HepG2 (cell line): ENCODE measurements around the gene C10orf71. TPM values are rescaled to one million over a fixed set of nuclear protein-coding genes. Genes with fewer than 3 reads are reported as not detected.
A peak's percentile ranks its signal among the peaks of the same experiment; 100 is the strongest.

ENCODE experiments used
- ATAC-seq: fragments of 200-7000 bp; cut with Tn5 transposase; 3 replicates; pipeline ENCODE4 v1.9.1; 2020; ENCODE audit warnings: mild to moderate bottlenecking, moderate library complexity
- BruUV-seq: library from RNA; stranded (reverse); fragments of 400-500 nt; replicated peaks from 2 replicates; lab custom pipeline; 2021; lab: Mats Ljungman, UMichigan
- CTCF ChIA-PET: fragments of 300-600 bp; formaldehyde crosslinking; extraction: SDS; loops from one replicate; lab custom pipeline; 2021; ENCODE audit warnings: low total read pairs, inconsistent platforms, low intra/inter-chr PET ratio; lab: Yijun Ruan, JAX
- POLR2A ChIA-PET: fragments of 350-600 bp; sonication (Branson Sonifier 250); formaldehyde crosslinking; loops from one replicate; lab custom pipeline; 2020; ENCODE audit warnings: antibody characterized with exemption, inconsistent platforms; lab: Yijun Ruan, JAX
- DNase-seq: peaks from one replicate; pipeline ENCODE4 v3.0.0-alpha.2; 2015; ENCODE audit warnings: low spot score
- FAIRE-seq: peaks from 3 replicates; lab custom pipeline; 2011; peaks lifted over from hg19 to GRCh38; lab: Jason Lieb, UNC
- H2AFZ ChIP-seq: one replicate; pipeline ENCODE4 v1.6.1; 2011; ENCODE audit warnings: low read length, inconsistent platforms
- H3K27ac ChIP-seq: fragments of 300-600 bp; 3 replicates; pipeline ENCODE4 v1.8.0; 2011; ENCODE audit warnings: mixed run types, mild to moderate bottlenecking, mixed read lengths, low read length, inconsistent platforms; ENCODE audit not compliant: insufficient read depth; ENCODE audit errors: extremely low read length
- H3K27me3 ChIP-seq, 2 experiments: fragments of 200-600 bp in 1 of 2; 2 replicates in 1 of 2; 3 replicates in 1 of 2; pipeline versions ENCODE4 v1.6.0 to v1.8.0; 2011; ENCODE audit warnings: low read length in 2 of 2, mild to moderate bottlenecking in 2 of 2, moderate library complexity in 2 of 2, inconsistent platforms in 1 of 2; ENCODE audit not compliant: insufficient read depth in 2 of 2, control insufficient read depth in 1 of 2
- H3K36me3 ChIP-seq, 2 experiments: fragments of 200-600 bp in 1 of 2; replicated peaks in 1 of 2; 2 replicates in 1 of 2; 3 replicates in 1 of 2; pipeline versions ENCODE4 v1.5.1 to v1.8.0; 2011; ENCODE audit warnings: low read length in 2 of 2, inconsistent platforms in 1 of 2; ENCODE audit not compliant: insufficient read depth in 2 of 2, control insufficient read depth in 1 of 2
- H3K4me1 ChIP-seq: 2 replicates; pipeline ENCODE4 v1.5.1; 2012; ENCODE audit warnings: low read length, inconsistent platforms; ENCODE audit not compliant: insufficient read depth
- H3K4me2 ChIP-seq: 2 replicates; pipeline ENCODE4 v1.6.0; 2011; ENCODE audit warnings: low read depth, low read length, inconsistent platforms
- H3K4me3 ChIP-seq, 3 experiments: fragments of 200-600 bp in 1 of 3; sonication (generic), shearing (Covaris generic) in 1 of 3; replicated peaks in 1 of 3; 2 replicates each; pipeline ENCODE4 v1.5.1; 2011 to 2016; ENCODE audit warnings: low read length in 3 of 3, inconsistent platforms in 2 of 3, low read depth in 2 of 3, mild to moderate bottlenecking in 2 of 3, control low read depth in 1 of 3, mixed read lengths in 1 of 3; ENCODE audit not compliant: insufficient read depth in 1 of 3
- H3K79me2 ChIP-seq: one replicate; pipeline ENCODE4 v1.6.1; 2011; ENCODE audit warnings: low read length, inconsistent platforms; ENCODE audit not compliant: insufficient read depth
- H3K9ac ChIP-seq: 2 replicates; pipeline ENCODE4 v1.6.0; 2011; ENCODE audit warnings: mild to moderate bottlenecking, low read depth, low read length, inconsistent platforms; ENCODE audit not compliant: insufficient read depth
- H3K9me3 ChIP-seq: 2 replicates; pipeline ENCODE4 v1.5.1; 2012; ENCODE audit warnings: mild to moderate bottlenecking, low read length
- H4K20me1 ChIP-seq: 2 replicates; pipeline ENCODE4 v1.6.0; 2011; ENCODE audit warnings: inconsistent platforms, mild to moderate bottlenecking, low read length, moderate library complexity; ENCODE audit not compliant: insufficient read depth
- CREB1 ChIP-seq, 2 experiments: fragments of 450-650 bp in 1 of 2; IDR thresholded peaks; 2 replicates each; pipeline ENCODE4 v1.6.1; 2016 to 2017; ENCODE audit warnings: control low read depth in 1 of 2, mild to moderate bottlenecking in 1 of 2, missing compliant biosample characterization in 1 of 2, missing genetic modification characterization in 1 of 2
- NFIB ChIP-seq: sonication (generic); formaldehyde crosslinking; IDR thresholded peaks from 2 replicates; pipeline ENCODE4 v1.9.0; 2021; ENCODE audit warnings: missing genetic modification reagents, mild to moderate bottlenecking, borderline replicate concordance
- TFAP4 ChIP-seq: sonication (generic); IDR thresholded peaks from 2 replicates; pipeline ENCODE4 v1.6.1; 2016; ENCODE audit warnings: low read depth, borderline replicate concordance
- ZFP82 ChIP-seq: sonication (generic); formaldehyde crosslinking; IDR thresholded peaks from 2 replicates; pipeline ENCODE4 v1.5.1; 2020; ENCODE audit warnings: mild to moderate bottlenecking, missing genetic modification reagents, borderline replicate concordance
- ZNF143 ChIP-seq: sonication (generic); formaldehyde crosslinking; IDR thresholded peaks from 2 replicates; pipeline ENCODE4 v1.4.0; 2020; ENCODE audit warnings: missing genetic modification reagents
- ZNF256 ChIP-seq: sonication (generic); formaldehyde crosslinking; conservative IDR thresholded peaks from 2 replicates; pipeline ENCODE4 v1.4.0; 2020; ENCODE audit warnings: missing genetic modification reagents
- ZNF282 ChIP-seq: fragments of 450-650 bp; IDR thresholded peaks from 2 replicates; pipeline ENCODE4 v1.6.1; 2018; ENCODE audit not compliant: partially characterized antibody
- ZNF605 ChIP-seq: sonication (generic); formaldehyde crosslinking; IDR thresholded peaks from 2 replicates; pipeline ENCODE4 v1.8.0; 2022; ENCODE audit warnings: mild to moderate bottlenecking, missing genetic modification reagents
- WGBS: methylation state at CpG from one replicate; pipeline ENCODE4 v1.1.6; 2017; ENCODE audit warnings: low lambda C conversion rate; 5-methylcytosine and 5-hydroxymethylcytosine counted together
- in situ Hi-C: cut with HindIII; loops from 2 replicates; pipeline ENCODE4 v1.10.0; 2017; ENCODE audit warnings: low pct_unique_long_range_greater_than_20kb; ENCODE audit not compliant: extremely low pct_ligation_motif_present
- intact Hi-C: fragments of 100-400 bp; cut with micrococcal nuclease; formaldehyde crosslinking; loops from one replicate; pipeline ENCODE4 v1.10.0; 2022; ENCODE audit not compliant: unreplicated experiment
- polyA plus RNA-seq, 8 experiments: library from polyadenylated mRNA; depleted of rRNA in 3 of 8; stranded (reverse) in 7 of 8; unstranded in 1 of 8; fragments of >200 nt; fragmentation: Illumina TruSeq in 4 of 8; extraction: Trizol in 4 of 8; gene quantifications; 2 replicates each; pipeline versions ENCODE4 v1.2.1 to v1.2.3, GENCODE V29; 2011 to 2016; ENCODE audit warnings: low read depth in 4 of 8, missing spikeins in 1 of 8, mixed read lengths in 1 of 8; ENCODE audit not compliant: insufficient read depth in 1 of 8
- total RNA-seq, 5 experiments: library from RNA; depleted of rRNA; stranded (reverse); fragments of >200 nt; fragmentation: Illumina TruSeq; extraction: Trizol; gene quantifications; 2 replicates each; pipeline ENCODE4 v1.2.3, GENCODE V29; 2016; ENCODE audit warnings: low read depth in 1 of 5
- TF ChIP-seq, protein P1 (sequence below), 2 experiments: sonication (generic) in 1 of 2; formaldehyde crosslinking in 1 of 2; IDR thresholded peaks; 2 replicates each; pipeline versions ENCODE4 v1.4.0 to v1.6.1; 2018 to 2020; ENCODE audit warnings: missing genetic modification reagents in 2 of 2, borderline replicate concordance in 1 of 2, low read depth in 1 of 2, mild to moderate bottlenecking in 1 of 2, missing biosample characterization in 1 of 2

The C10orf71 gene
- total and polyA plus RNA-seq, 2 of the 13 experiments (the other 11 are each of a cell fraction or from before 2014, with no cell fraction given): not detected

- Histone ChIP-seq H3K4me3 (no peak overlapping the region), H3K36me3 (no peaks in the 10 kb centered on the region), H2AFZ (no peak overlapping the region), H3K9ac (no peak overlapping the region)
- CTCF ChIA-PET: no interaction called here
- intact Hi-C loops: no loop called here
- TF ChIP-seq ZNF605 (CRISPR knock-in tag): no peak
- TF ChIP-seq CREB1 (IDR thresholded peaks at IDR 0.05): peak; percentile 22; the same call in 1 of the 2 replicates
- no peak for TF ChIP-seq CREB1 (CRISPR knock-in tag; IDR thresholded peaks at IDR 0.05)
- TF ChIP-seq ZNF256 (CRISPR knock-in tag): no peak
- TF ChIP-seq ZFP82: no peak
- no peak for TF ChIP-seq ZNF282
- TF ChIP-seq TFAP4: no peak
- TF ChIP-seq ZNF143 (CRISPR knock-in tag): no peak
- no peak for TF ChIP-seq NFIB (CRISPR knock-in tag)
- TF ChIP-seq, protein P1, sequence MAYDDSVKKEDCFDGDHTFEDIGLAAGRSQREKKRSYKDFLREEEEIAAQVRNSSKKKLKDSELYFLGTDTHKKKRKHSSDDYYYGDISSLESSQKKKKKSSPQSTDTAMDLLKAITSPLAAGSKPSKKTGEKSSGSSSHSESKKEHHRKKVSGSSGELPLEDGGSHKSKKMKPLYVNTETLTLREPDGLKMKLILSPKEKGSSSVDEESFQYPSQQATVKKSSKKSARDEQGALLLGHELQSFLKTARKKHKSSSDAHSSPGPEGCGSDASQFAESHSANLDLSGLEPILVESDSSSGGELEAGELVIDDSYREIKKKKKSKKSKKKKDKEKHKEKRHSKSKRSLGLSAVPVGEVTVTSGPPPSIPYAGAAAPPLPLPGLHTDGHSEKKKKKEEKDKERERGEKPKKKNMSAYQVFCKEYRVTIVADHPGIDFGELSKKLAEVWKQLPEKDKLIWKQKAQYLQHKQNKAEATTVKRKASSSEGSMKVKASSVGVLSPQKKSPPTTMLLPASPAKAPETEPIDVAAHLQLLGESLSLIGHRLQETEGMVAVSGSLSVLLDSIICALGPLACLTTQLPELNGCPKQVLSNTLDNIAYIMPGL (CRISPR knock-in tag; IDR thresholded peaks at IDR 0.05; ENCODE audit: borderline replicate concordance in 1 of 2, low read depth in 1 of 2): no peak
- TF ChIP-seq, all 625 proteins: peak for 1
- ATAC-seq: no peak
- DNase-seq: no peak
- H3K4me1 ChIP-seq: no peaks in the 10 kb centered on the region
- no peaks in the 10 kb centered on the region for H4K20me1 ChIP-seq
- no peak overlapping the region for H3K27ac ChIP-seq
- no peaks in the 10 kb centered on the region for H3K79me2 ChIP-seq
- no TSS peak for BruUV-seq
- no peaks in the 10 kb centered on the region for H3K9me3 ChIP-seq
- in situ Hi-C loops: no loop called here
- 5% methylated on average over 6 of the region's 6 CpGs for WGBS
- H3K4me2 ChIP-seq: no peak overlapping the region
- POLR2A ChIA-PET: no interaction called here
- no peak for FAIRE-seq
- H3K27me3 ChIP-seq: peaks cover 0 to 16% of the 10 kb centered on the region in 2 experiments; a peak in 2 of 5 replicates
These were observed 33.8 kb downstream of the C10orf71 start for GRCh38 chr10:49332768-49333167.
